Caco-2 (cell line): Measurements from ENCODE around the gene PDLIM1. TPM values are rescaled to one million over a fixed set of nuclear protein-coding genes. Genes with fewer than 3 reads are reported as not detected.

ENCODE experiments used
- BruUV-seq: library from RNA; stranded (reverse); fragments of 400-500 nt; replicated peaks from 2 replicates; lab custom pipeline; 2021; lab: Mats Ljungman, UMichigan
- CTCF ChIA-PET: fragments of 300-600 bp; sonication (Branson Sonifier 250); formaldehyde crosslinking; loops from one replicate; lab custom pipeline; 2022; ENCODE audit warnings: antibody characterized with exemption; lab: Charles Lee
- POLR2A ChIA-PET: fragments of 300-600 bp; sonication (Branson Sonifier 250); formaldehyde crosslinking; loops from one replicate; lab custom pipeline; 2022; ENCODE audit warnings: antibody characterized with exemption; lab: Charles Lee
- DNase-seq, 2 experiments: peaks; one replicate each; pipeline versions ENCODE4 v3.0.0 to v3.0.0-alpha.2; 2020 to 2022
- H3K27me3 ChIP-seq: replicated peaks from 2 replicates; pipeline ENCODE4 v1.6.0; 2011; ENCODE audit warnings: low read length; ENCODE audit not compliant: control insufficient read depth, insufficient read depth
- H3K36me3 ChIP-seq: 2 replicates; pipeline ENCODE4 v1.5.1; 2011; ENCODE audit warnings: low read length; ENCODE audit not compliant: control insufficient read depth, insufficient read depth
- H3K4me1 ChIP-seq: fragments of 250-450 bp; sonication (Bioruptor Pico); 2 replicates; pipeline ENCODE4 v1.5.1; 2020; ENCODE audit warnings: mild to moderate bottlenecking
- H3K4me3 ChIP-seq: 2 replicates; pipeline ENCODE4 v1.5.1; 2011; ENCODE audit warnings: low read depth, mild to moderate bottlenecking, control low read depth, low read length
- H3K9me3 ChIP-seq: fragments of 250-450 bp; sonication (Bioruptor Pico); 2 replicates; pipeline ENCODE4 v1.5.1; 2020; ENCODE audit warnings: mild to moderate bottlenecking, moderate library complexity
- H3K27ac Mint-ChIP-seq: one replicate; pipeline ENCODE4 v1.8.0; 2022; ENCODE audit warnings: mixed read lengths; ENCODE audit not compliant: unreplicated experiment
- H3K27me3 Mint-ChIP-seq: one replicate; pipeline ENCODE4 v1.8.0; 2022; ENCODE audit warnings: mixed read lengths; ENCODE audit not compliant: insufficient read depth, unreplicated experiment
- H3K36me3 Mint-ChIP-seq: one replicate; pipeline ENCODE4 v1.8.0; 2022; ENCODE audit warnings: mild to moderate bottlenecking, mixed read lengths; ENCODE audit not compliant: insufficient read depth, unreplicated experiment
- H3K4me1 Mint-ChIP-seq: one replicate; pipeline ENCODE4 v1.8.0; 2022; ENCODE audit warnings: low read depth, mixed read lengths; ENCODE audit not compliant: unreplicated experiment
- H3K4me3 Mint-ChIP-seq: one replicate; pipeline ENCODE4 v1.8.0; 2022; ENCODE audit warnings: mild to moderate bottlenecking, moderate library complexity, mixed read lengths; ENCODE audit not compliant: unreplicated experiment
- H3K9me3 Mint-ChIP-seq: one replicate; pipeline ENCODE4 v1.8.0; 2022; ENCODE audit warnings: mixed read lengths; ENCODE audit not compliant: unreplicated experiment
- intact Hi-C: fragments of 100-400 bp; cut with micrococcal nuclease; formaldehyde crosslinking; loops from one replicate; pipeline ENCODE4 v1.10.0; 2022; ENCODE audit not compliant: unreplicated experiment
- total RNA-seq: library from RNA; stranded (reverse); gene quantifications from 2 replicates; pipeline ENCODE4 v1.2.3, GENCODE V29; 2022
- TF ChIP-seq, protein P1 (sequence below), 2 experiments: fragments of 200-600 bp in 1 of 2; IDR thresholded peaks; 1 replicate in 1 of 2; 2 replicates in 1 of 2; pipeline versions ENCODE4 v1.5.1 to v1.8.0; 2011 to 2022; ENCODE audit warnings: antibody characterized with exemption in 1 of 2, control low read depth in 1 of 2, inconsistent platforms in 1 of 2, low read depth in 1 of 2, low read length in 1 of 2, mild to moderate bottlenecking in 1 of 2, moderate library complexity in 1 of 2; ENCODE audit not compliant: insufficient read depth in 1 of 2, severe bottlenecking in 1 of 2, unreplicated experiment in 1 of 2

PDLIM1 gene
- total RNA-seq, 1 experiment from 2014 or later = 506 TPM

GRCh38 chr10:95331596-95332130 is 40.9 kb upstream of the PDLIM1 start:
- H3K4me1 Mint-ChIP-seq = peaks cover 29% of the 10 kb centered on the region
- BruUV-seq = no TSS peak
- peaks cover 23% of the 10 kb centered on the region for H3K36me3 Mint-ChIP-seq
- Histone ChIP-seq H3K36me3 (peaks cover 2% of the 10 kb centered on the region; the same call in 1 of the 2 replicates), H3K9me3 (no peaks in the 10 kb centered on the region), H3K27me3 (no peaks in the 10 kb centered on the region), H3K4me3 (no peak overlapping the region), H3K4me1 (peaks cover 66% of the 10 kb centered on the region)
- H3K4me3 Mint-ChIP-seq = peak overlapping the region; percentile 10
- CTCF ChIA-PET = no interaction called here
- TF ChIP-seq, protein P1, sequence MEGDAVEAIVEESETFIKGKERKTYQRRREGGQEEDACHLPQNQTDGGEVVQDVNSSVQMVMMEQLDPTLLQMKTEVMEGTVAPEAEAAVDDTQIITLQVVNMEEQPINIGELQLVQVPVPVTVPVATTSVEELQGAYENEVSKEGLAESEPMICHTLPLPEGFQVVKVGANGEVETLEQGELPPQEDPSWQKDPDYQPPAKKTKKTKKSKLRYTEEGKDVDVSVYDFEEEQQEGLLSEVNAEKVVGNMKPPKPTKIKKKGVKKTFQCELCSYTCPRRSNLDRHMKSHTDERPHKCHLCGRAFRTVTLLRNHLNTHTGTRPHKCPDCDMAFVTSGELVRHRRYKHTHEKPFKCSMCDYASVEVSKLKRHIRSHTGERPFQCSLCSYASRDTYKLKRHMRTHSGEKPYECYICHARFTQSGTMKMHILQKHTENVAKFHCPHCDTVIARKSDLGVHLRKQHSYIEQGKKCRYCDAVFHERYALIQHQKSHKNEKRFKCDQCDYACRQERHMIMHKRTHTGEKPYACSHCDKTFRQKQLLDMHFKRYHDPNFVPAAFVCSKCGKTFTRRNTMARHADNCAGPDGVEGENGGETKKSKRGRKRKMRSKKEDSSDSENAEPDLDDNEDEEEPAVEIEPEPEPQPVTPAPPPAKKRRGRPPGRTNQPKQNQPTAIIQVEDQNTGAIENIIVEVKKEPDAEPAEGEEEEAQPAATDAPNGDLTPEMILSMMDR (IDR thresholded peaks at IDR 0.05; ENCODE audit: insufficient read depth in 1 of 2, low read depth in 1 of 2, low read length in 1 of 2, severe bottlenecking in 1 of 2, unreplicated experiment in 1 of 2) = no peak
- no peaks in the 10 kb centered on the region for H3K9me3 Mint-ChIP-seq
- POLR2A ChIA-PET = no interaction called here
- intact Hi-C loops = loop anchor here (1.0 to 2.0 kb wide), 2 partner anchors 16 to 71 kb away; no protein-coding TSS in a partner anchor
- DNase-seq = peak; percentile 34 to 58
- H3K27me3 Mint-ChIP-seq = no peaks in the 10 kb centered on the region
- H3K27ac Mint-ChIP-seq = peak overlapping the region; percentile 73

DNA sequence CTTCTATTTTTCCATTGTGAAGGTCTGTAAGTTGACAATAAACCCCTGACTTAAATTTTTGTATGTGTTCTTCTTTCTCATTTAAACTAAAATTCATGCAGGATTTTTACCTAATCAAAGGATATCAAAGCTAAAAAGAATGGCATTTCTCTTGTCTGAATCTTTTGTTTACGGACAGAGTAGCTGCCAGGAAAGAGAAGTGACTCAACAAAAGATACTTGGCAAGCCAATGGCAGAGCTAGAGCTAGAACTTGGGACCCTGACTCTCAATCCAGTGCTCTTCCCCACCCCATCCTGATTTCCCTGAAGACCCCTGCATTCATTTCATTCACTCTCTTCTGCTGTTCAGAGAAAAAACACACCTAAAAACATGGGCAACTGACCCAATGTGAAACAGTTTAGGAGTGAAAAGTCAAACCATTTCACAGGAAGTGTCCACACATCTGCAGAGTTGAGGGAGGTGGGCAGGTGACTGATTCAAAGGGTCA is 40.2 kb upstream of the PDLIM1 start:
- Mint-ChIP-seq H3K9me3 (no peaks in the 10 kb centered on the region), H3K27me3 (no peaks in the 10 kb centered on the region), H3K36me3 (peaks cover 19% of the 10 kb centered on the region), H3K4me1 (peaks cover 29% of the 10 kb centered on the region), H3K4me3 (peak overlapping the region; percentile 10), H3K27ac (peak overlapping the region; percentile 73)
- Histone ChIP-seq H3K9me3 (no peaks in the 10 kb centered on the region), H3K4me1 (peaks cover 62% of the 10 kb centered on the region), H3K4me3 (no peak overlapping the region), H3K27me3 (no peaks in the 10 kb centered on the region), H3K36me3 (no peaks in the 10 kb centered on the region; the same call in 1 of the 2 replicates)
- TSS peak; percentile 43 for BruUV-seq
- TF ChIP-seq, protein P1 (IDR thresholded peaks at IDR 0.05; ENCODE audit: insufficient read depth in 1 of 2, low read depth in 1 of 2, low read length in 1 of 2, severe bottlenecking in 1 of 2, unreplicated experiment in 1 of 2) = no peak
- intact Hi-C loops = loop anchor here (1.0 to 2.0 kb wide), 4 partner anchors 16 to 70 kb away; no protein-coding TSS in a partner anchor
- ChIA-PET POLR2A (no interaction called here), CTCF (no interaction called here)
- no peak for DNase-seq

GRCh38 chr10:95329296-95329695 is 38.5 kb upstream of the PDLIM1 start:
- peaks cover 23% of the 10 kb centered on the region for H3K36me3 Mint-ChIP-seq

More at GRCh38 chr10:95329296-95329695, 38.5 kb upstream of the PDLIM1 start:
- no peaks in the 10 kb centered on the region for H3K36me3 ChIP-seq
- TF ChIP-seq, protein P1 (IDR thresholded peaks at IDR 0.05; ENCODE audit: insufficient read depth in 1 of 2, low read depth in 1 of 2, low read length in 1 of 2, severe bottlenecking in 1 of 2, unreplicated experiment in 1 of 2) = no peak
- Mint-ChIP-seq H3K4me3 (no peak overlapping the region), H3K4me1 (peaks cover 29% of the 10 kb centered on the region), H3K9me3 (no peaks in the 10 kb centered on the region), H3K27ac (peak overlapping the region; percentile 73), H3K27me3 (no peaks in the 10 kb centered on the region)
- H3K9me3 ChIP-seq = no peaks in the 10 kb centered on the region
- no peaks in the 10 kb centered on the region for H3K27me3 ChIP-seq
- no peak for DNase-seq
- no peak overlapping the region for H3K4me3 ChIP-seq
- intact Hi-C loops = no loop called here
- no TSS peak for BruUV-seq
- H3K4me1 ChIP-seq = peaks cover 54% of the 10 kb centered on the region
- ChIA-PET POLR2A (no interaction called here), CTCF (no interaction called here)
